ENCODE data around the gene LHX5.
"Not testable (repeated sequence)": the region's sequence is repeated elsewhere in the genome, so short reads cannot be mapped to it uniquely, and the experiment has no call there.

The LHX5 gene

DNA sequence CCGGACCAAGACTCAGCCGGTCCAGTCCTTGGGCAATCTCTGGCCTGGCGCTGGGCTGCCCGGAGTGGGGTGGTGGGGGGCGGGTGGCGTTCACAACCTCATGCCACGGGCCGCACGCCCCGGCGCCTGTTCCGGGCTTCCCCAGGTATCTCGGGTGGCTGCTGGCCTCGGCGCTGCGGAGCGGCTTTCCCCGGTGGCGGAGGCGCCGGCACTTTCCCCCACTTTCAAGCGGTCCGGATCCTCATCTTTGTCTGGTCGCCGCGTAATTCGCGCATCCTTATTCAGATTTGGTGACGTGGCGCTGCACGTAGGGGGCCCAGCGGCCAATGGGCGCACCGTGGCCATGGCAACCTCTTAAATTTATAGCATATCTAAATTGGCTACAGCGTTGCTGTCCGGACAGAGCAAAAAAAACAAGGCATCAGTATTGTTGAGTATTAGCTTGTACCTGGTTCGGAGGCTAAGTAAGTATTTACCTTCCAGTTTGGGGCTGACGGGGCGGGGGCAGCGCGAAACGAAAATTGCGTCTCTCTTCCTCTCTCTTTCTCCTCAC, at the start of gene LHX5:
LHX5 (minus strand) TSS at position 253 of the 553 bp plus-strand sequence. CDS start 373 bp downstream, outside the sequence.
- no peak for DNase-seq

DNA sequence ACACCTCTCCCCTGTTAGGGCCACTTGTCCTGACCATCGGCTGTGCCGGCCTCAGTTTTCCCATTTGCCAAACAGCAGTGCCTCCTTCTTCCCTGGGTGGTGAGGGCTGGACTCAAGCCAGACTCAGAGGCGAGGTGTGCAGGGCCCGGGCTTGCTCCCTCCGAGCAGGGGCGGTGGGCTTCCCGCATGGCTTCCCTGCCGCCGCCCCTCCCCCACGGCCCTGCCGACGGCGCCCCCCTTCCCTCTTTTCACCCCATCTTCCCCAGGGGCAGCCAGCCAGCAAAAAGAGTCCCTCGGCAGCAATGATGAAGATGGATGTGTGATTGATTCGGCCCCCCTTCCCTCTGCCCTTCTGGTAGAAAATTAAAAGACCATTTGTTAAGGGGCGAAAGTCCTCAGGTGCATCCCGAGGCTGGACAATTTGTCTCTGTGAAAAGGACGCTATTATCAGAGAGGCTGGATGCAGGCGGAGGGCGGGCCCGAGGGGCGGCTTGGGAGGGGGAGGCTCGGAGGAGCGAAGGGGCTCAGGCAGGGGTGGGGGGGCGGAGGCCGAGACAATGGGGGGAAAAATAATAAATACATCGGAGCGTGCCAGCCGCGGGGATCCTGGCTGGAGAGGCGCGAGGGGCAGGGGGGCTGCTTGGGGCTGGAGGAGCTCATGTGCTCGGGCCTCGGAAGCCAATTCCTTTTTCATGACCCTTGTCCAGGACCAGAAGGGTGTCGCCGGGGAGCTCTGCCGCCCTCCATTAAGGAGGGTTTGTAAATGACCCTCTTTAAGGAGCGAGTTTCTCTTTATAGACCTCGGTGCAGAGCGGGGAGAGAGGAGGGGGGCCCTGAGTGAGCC, 48.0 kb upstream of the LHX5 start:
- DNase-seq: no peak

DNA sequence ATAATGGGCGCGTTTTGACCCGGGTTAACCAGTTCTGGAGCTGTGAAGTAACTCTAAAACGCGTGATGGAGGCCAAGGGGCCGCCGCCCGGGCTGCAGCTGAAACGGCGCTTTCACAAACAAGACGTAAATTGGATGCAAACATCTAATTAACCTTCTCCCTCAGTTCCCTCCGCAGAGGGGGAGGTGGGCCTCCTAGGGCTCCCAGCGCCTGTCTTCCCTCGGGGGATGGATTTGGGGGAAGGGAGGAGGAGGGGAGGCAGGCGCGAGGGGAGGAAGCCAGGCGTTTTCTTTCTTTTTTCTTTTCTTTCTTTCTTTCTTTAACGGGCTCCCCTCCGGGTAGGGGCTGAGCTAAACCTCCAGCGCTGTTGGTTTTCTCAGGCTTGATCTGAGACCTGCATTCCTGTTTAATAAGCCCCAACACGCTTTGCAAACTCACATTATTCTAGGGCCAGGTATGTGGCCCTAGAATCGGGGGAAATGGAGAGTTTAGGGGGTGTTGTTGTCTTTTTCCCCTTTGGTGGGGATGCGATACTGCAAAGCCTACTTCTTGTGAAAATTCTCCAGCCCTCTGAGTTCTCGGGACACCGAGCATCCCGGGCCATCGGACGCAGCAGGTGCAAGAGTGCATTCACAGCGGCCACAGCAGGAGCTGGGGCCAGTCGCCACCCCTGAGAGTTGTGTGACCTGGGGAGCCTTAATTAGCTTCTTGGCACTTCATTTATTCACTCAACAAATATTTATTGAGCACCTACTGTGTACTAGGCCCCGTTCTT, 43.6 kb upstream of the LHX5 start:
- DNase-seq: peak; percentile 85

DNA sequence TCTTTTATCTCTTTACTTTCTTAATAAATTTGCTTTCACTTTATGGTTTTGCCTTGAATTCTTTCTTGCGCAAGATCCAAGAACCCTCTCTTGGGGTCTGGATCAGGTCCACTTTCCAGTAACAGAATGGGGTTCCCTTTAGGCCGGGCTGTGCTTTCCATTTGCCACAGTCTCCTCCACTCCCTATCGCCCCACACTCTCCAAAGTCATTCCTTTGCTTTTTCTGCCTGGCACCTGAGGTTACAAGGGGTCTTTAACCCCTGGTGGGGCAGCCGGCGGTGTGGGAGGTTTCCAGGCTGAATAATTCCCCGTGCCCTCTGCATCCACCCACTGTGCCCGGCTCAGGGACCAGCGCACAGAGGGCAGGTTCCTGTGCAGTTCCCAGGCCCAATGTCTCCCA, 42.9 kb upstream of the LHX5 start:
- no peak for DNase-seq

DNA sequence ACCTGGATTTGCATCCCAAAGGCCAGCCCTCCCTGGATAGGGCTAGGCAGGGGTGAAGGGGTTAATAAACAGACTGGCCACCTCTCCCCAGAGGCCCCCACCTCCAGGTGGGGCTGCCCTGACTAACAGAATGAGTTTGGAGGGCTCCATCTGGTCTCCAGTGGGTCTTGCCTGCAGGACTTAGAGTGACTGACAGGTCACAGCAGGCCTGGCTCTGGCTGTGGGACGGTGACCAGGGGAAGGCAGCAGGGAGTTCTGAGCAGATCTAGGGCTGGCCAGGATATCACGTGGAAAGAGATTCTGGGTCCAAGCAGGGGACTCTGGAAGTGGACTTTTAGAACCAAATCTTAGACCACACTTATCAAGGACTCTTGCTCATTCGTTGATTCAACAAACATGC, 40.9 kb upstream of the LHX5 start:
- DNase-seq: no peak

DNA sequence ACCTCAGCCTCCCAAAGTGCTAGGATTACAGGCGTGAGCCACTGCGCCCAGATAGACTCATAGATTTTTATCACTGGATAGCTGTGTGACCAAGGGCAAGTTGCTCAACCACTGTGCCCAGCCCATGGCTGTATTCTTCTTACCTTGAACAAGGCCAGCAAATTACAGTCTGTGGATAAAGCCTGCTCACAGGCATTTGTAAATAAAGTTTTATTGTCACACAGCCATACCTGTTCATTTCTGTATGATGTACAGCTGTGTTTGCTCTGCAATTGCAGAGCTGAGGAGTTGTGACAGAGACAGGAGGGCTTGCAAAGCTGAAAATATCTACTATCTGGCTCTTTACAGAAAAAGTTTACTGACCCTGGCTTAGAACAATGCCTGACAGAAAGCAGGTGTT, 35.2 kb upstream of the LHX5 start:
- peak; percentile 40 for DNase-seq

DNA sequence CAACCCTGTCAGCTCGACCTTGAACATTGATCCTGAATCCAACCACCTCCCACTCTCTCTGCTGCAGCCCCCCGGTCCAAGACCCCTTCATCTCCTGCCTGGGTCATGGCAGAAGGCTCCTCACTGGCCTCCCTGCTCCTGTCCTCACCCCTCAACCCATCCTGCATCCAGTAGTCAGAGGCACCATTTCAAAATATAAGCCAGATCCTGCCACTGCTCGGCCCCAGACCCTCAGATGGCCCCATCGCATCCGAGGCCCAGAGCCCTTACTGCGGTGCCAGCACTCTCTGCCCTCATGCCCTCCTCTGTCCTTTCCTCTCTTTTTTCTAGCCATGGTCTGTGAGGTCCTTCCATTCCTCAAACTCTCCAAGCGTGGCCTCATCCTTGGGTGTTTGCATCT, 34.3 kb upstream of the LHX5 start:
- no peak for DNase-seq

DNA sequence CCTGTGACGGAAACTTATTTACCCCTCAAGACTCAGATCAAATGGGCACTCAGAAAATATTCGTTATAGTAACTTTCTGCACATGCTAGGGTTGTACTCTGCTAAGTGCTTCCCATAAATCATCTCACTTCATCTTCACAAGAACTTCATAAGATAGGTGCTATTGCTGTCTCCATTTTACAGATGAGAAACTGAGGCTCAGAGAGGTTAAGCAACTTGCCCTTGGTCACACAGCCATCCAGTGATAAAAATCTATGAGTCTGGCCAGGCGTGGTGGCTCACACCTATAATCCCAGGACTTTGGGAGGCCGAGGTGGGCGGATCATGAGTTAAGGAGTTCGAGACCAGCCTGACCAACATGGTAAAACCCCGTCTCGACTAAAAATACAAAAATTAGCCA, 33.2 kb upstream of the LHX5 start:
- no peak for DNase-seq

DNA sequence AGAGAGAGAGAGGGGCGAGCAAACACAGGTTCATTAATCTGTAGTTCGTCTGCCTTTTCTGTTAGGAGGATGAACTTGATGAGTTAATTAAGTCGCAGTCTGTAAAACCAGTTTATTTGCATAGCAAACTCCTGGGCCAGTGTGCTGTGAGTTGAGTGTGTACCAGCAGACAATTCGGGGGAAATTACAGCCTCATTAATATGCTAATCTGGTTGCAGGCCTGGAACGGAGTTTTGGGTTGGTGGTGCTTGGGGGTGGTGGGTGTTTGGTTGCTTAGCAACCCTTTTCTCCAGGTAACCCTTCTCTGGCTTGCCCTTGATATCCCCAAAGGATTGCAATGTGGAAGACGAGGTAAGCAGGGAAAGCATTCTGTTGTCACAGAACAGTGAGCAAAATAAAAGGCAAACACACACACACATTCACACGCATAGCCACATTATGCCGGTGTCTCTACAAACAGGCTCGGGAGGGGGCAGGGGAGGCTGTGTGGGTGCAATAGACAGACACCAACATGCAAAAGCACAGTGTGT, 29.2 kb upstream of the LHX5 start:
- DNase-seq: peak; percentile 39

DNA sequence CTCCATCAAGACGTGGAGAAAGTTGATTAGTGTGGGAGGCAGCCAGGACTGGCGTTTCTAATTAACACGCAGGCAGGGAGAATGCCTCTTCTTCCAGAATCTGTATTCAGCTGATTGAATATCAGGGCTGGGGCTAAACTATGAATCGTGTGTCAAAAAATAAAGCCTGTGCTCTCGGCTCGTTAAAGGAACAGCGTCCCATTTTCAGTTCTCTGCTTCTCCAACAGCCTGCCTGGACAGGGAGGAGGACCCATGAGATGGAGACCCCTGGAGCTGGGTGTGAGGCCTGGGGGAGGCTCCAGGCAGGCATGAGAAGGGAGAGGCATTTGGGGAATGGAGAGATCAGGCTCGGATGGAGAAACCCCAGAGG, 28.6 kb upstream of the LHX5 start:
- no peak for DNase-seq

DNA sequence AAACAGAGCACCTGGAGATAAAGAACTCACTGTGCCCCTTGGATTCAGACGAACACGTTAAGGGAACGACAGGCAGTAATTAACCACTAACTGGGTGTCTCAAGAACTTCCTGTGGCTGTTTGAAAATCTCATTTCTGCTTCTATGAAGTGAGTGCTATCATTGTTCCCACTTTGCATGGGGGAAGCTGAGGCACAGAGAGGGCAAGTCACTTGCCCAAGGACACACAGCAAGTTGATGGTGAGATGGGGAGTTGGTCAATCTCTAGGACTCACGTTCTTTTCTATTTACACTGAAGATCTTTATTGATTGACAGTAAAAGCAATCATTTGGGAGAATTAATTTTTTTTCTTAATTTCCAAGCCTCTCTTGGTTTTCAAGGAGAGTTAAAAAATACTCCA, 26.8 kb upstream of the LHX5 start:
- DNase-seq: no peak

DNA sequence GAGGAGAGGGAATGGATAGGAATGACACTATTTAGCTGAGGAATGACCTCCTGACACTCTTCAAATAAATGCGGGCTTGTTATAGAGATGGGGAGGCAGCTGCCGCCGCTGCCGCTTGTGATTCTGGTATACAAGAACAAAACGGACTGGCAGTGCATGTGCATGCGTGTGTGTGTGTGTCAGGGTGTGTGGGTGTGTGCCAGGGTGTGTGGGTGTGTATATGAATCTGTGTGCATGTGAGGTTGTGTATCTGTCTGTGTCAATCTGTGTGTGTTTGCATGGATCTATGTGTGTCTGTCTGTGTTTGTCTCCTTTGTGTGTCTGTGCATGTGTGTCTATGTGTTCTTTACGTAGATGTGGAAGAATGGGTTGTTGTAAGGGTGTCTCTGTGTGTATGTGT, 26.0 kb upstream of the LHX5 start:
- no peak for DNase-seq

DNA sequence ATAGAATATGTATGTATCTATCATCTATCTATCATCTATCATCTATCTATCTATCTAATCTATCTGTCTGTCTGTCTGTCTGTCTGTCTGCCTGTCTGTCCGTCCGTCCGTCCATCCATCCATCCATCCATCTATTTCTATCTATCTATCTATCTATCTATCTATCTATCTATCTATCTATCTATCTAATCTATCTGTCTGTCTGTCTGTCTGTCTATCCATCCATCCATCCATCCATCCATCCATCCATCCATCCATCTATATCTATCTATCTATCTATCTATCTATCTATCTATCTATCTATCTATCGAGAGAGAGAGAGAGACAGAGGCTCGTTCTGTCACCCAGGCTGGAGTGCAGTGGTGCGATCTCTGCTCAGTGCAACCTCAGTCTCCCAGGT, 24.3 kb upstream of the LHX5 start:
- DNase-seq: not testable (repeated sequence)

DNA sequence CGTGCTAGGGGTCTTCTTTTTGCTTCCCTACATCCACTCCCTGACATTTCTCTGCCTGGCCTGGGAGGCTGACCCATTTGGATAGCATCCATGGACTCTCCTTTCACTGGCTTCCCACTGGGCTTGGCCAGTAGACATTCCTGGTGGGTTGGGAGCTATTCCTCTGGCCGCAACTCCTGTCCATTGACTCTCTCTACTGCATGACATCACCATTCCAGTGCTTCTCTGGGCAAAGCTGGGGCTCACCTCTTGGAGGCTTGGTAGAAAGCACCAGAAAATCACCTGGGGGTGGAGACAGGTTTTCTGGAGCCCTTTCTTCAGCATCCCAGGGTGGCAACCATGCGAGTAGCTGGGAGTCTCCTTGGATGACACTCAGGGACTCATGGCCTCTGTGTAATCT, 16.7 kb upstream of the LHX5 start:
- no peak for DNase-seq

DNA sequence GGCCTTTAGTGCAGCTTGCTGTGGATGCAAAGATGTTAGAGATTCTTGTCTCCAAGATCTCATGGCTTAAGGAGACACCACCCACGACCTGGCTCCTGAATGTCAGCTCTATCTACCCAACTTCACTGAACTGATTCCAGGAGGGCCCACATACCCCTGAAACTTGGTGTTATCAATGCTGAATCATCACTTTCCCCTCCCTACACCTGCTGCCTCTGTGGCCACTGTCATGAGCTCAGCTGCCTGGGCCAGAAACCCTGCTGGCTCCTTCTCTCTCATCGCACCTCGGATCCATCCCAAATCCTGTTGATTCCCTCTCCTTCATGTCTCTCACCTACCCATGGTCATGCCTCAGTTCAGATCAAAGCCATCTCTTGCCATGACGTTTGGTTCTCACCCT, 15.1 kb upstream of the LHX5 start:
- no peak for DNase-seq

DNA sequence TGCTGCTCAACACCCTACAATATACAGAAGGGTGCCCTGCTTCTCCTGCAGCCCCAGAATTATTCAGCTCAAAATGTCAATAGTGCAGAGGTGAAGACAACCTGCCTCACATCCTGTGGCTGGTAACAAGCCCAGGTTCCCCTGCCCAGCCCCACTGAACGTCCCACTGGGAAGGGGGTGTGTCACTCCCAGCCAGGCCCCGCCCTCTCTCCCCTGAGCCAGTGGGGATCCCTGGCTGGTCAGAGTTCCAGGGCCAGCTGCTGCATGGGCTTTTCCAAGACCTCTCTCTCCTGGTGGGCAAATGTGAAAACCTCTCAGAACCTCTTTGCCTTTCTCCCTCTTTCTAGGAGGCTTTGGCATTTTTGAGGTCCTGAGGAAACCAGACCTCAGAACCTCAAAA, 13.7 kb upstream of the LHX5 start:
- DNase-seq: no peak

DNA sequence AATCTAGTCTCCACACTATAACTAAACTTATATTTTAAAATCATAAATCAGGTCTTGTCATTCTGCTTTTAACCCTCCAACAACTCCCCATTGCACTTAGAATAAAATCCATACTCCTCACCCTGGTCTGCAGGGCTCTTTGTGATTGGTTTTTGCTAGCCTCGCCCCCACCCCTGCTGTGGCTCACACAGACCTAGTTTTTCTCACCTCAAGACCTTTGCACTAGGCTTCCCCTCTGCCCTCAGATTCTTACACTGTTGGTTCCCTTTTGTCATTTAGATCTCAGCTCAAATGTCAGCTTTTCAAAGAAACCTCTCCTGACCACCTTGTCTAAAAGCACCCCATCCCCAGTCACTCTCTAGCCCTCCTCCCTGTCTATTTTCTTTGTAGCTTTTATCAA, 10.7 kb upstream of the LHX5 start:
- no peak for DNase-seq

DNA sequence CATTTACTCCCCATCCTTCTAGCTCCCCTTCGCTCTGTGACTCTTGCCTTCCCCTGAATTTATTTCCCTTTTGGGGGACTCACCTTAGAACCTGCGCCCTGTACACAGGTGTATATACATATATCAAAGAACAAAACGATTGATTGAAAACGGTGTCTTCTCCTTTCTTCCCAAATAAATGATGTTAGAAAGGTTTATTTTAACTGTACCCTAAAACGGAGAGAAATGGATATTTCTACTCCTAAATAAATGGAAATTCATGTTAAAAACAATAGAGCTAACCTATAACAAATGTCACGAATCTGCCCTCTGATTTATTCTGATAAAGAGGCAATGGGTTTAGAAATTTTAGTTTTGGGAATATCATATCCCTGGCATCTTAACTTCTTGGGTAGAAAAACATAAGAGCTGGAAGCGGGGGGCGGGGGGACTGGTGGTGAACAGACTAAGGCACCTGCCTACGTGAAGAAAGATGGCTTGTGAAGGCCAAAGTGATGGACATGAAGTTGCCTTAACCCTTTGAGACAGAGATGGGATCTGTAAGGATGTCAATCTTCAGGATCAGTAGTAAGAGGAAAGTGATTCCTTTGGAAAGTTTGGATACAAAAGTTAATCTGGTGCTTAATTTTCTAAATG, 8.8 kb upstream of the LHX5 start:
- no peak for DNase-seq

DNA sequence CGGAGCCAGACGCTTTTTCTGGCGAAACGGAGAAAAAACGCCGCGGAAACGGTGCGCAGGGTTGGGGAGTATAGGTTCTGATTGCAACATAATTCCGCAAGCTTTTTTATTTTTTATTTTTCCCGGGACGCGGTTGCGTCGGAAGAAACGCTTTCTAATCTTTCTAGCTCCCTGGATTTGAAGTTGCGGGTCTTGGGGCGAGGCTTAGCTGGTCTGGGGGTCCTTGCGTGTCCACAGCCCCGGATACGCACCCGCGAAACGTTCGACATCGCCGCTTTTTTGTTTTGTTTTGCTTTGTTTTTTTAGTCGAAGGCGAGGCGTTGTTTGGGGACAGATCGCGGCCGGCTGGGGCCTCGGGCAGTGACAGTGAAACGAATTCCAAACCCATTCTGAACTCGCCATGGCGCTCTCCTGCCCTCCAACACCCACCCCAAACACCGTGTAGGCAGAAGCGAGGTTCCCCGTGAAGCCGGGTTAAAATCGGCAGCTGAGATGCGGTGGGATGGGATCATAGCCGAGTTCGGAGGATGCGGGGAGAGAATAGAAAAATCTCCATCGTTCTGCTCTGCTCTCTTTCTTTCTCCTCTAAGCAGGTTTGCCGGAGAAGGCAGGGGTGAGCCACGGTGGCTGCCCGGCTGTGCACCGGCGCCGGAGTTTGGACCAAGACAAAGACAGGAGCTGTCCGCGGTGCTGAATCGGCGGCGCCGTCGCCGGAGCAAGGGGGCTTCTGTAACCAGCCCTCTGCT, 8.1 kb upstream of the LHX5 start:
- peak; percentile 11 for DNase-seq

DNA sequence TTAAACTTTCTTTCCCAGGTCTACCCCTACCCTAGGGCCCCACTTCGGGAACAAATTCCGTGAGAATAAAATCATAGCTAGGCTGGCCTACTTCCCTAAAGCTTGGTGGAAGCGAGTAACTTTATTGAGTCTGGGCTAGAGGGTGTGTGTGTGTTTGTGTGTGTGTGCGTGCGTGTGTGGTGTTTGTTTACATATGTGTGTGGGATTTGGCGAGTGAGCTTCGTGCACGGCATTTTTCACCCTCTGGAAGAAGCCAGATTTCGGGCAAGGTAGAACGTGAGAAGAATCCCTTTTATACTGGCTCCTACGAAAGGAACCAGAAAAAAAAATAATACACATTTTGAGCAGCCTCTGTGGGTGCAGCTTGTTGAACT, 7.5 kb upstream of the LHX5 start:
- DNase-seq: no peak

DNA sequence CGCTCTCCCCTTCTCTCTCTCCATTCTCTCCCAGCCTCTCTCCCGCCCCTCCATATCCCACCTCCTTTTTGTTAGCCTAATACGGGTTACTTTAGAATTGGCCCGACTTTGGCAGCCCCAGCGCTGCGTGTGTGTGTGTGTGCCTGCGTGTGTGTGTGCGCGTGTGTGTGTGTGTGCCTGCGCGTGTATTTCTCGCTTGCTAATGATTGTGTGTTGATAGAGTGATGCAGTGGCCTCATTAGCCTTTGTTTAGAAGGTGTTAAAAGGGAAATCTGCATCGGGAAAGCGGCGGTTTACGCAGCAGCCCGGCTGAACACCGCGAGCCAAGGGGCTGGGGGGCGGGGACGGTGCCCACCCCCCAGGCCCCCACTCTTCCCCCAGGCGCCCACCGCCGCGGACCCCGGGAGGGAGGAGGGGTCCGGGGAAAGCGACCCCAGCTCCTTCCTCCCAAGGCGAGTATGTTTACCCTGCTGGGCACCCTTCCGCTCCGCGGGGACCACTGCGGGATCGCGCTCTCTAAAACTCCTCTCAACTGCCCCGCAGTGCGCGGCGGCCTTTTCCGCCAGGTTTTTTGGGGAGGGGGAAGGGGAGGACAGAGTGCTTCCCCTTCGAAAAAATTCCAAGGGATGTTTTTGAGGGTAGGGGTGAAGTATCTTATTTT, 6.8 kb upstream of the LHX5 start:
- DNase-seq: no peak

DNA sequence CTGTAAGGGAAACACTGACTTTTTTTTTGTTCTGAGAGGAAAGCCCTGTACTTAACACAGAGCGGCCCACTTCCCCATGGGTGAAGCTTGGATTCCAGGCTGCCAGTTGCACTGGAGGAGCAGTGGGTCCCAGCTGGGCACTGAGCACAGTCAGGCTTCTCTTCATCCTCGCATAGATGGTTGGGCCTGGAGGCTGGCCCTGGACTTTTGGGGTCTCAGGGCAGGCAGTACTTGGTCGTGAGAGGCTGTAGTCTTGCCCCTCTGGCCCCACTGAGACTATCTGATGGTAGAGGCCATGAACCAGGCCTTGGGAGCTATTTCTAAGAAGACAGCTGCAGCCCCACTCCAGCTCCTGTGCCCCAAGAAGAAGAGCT, 6.2 kb upstream of the LHX5 start:
- no peak for DNase-seq
